GM23338 (cell line): Measurements from ENCODE around the gene ZNF77. TPM values are rescaled to one million over a fixed set of nuclear protein-coding genes. Genes with fewer than 3 reads are reported as not detected.

ENCODE experiments used
- ATAC-seq: fragments of 200-7000 bp; cut with Tn5 transposase; 3 replicates; pipeline ENCODE4 v1.9.1; 2020
- DNase-seq: peaks from one replicate; pipeline ENCODE4 v3.0.0-alpha.2; 2015; ENCODE audit warnings: low spot score
- H2AFZ ChIP-seq: fragments of 200-600 bp; sonication (generic); 2 replicates; pipeline ENCODE4 v1.8.0; 2016; ENCODE audit warnings: antibody characterized with exemption, mild to moderate bottlenecking, moderate library complexity
- H3F3A ChIP-seq: fragments of 200-600 bp; sonication (generic); replicated peaks from 2 replicates; pipeline ENCODE4 v1.8.0; 2017; ENCODE audit warnings: antibody characterized with exemption, mixed run types, low read depth
- H3K27ac ChIP-seq: fragments of 200-600 bp; sonication (generic); 2 replicates; pipeline ENCODE4 v1.6.1; 2016; ENCODE audit warnings: low read depth
- H3K27me3 ChIP-seq: fragments of 200-600 bp; sonication (generic); 2 replicates; pipeline ENCODE4 v1.8.0; 2016; ENCODE audit warnings: mild to moderate bottlenecking, mixed run types, moderate library complexity; ENCODE audit not compliant: insufficient read depth
- H3K36me3 ChIP-seq: fragments of 200-600 bp; sonication (generic); 2 replicates; pipeline ENCODE4 v1.8.0; 2016; ENCODE audit warnings: mild to moderate bottlenecking; ENCODE audit not compliant: insufficient read depth
- H3K4me1 ChIP-seq: fragments of 200-600 bp; sonication (generic); 2 replicates; pipeline ENCODE4 v1.8.0; 2016; ENCODE audit warnings: mild to moderate bottlenecking, moderate library complexity; ENCODE audit not compliant: insufficient read depth
- H3K4me2 ChIP-seq: fragments of 200-600 bp; sonication (generic); 2 replicates; pipeline ENCODE4 v1.7.1; 2017; ENCODE audit warnings: mixed run types
- H3K4me3 ChIP-seq: fragments of 200-600 bp; sonication (generic); 2 replicates; pipeline ENCODE4 v1.6.1; 2016; ENCODE audit warnings: mixed run types
- H3K79me2 ChIP-seq: fragments of 200-600 bp; sonication (generic); replicated peaks from 2 replicates; pipeline ENCODE4 v1.8.0; 2017; ENCODE audit warnings: mild to moderate bottlenecking; ENCODE audit not compliant: insufficient read depth
- H3K9me2 ChIP-seq: fragments of 200-600 bp; sonication (generic); 2 replicates; pipeline ENCODE4 v1.8.0; 2017; ENCODE audit not compliant: insufficient read depth
- H4K20me1 ChIP-seq: fragments of 200-600 bp; sonication (generic); replicated peaks from 2 replicates; pipeline ENCODE4 v1.8.0; 2017; ENCODE audit warnings: mild to moderate bottlenecking; ENCODE audit not compliant: insufficient read depth
- H3K27ac Mint-ChIP-seq: 2 replicates; pipeline ENCODE4 v1.8.0; 2020; ENCODE audit warnings: inconsistent platforms, mild to moderate bottlenecking, moderate library complexity, mixed read lengths
- H3K27me3 Mint-ChIP-seq: 3 replicates; pipeline ENCODE4 v1.8.0; 2022; ENCODE audit warnings: low read depth, mild to moderate bottlenecking, moderate library complexity, mixed read lengths, inconsistent platforms; ENCODE audit not compliant: insufficient read depth, poor library complexity
- H3K36me3 Mint-ChIP-seq: 3 replicates; pipeline ENCODE4 v1.8.0; 2021; ENCODE audit warnings: low read depth, mild to moderate bottlenecking, inconsistent platforms, moderate library complexity, mixed read lengths
- H3K4me1 Mint-ChIP-seq: 3 replicates; pipeline ENCODE4 v1.8.0; 2020; ENCODE audit warnings: mild to moderate bottlenecking, inconsistent platforms, mixed read lengths
- H3K4me3 Mint-ChIP-seq: 3 replicates; pipeline ENCODE4 v1.8.0; 2021; ENCODE audit warnings: moderate library complexity, mild to moderate bottlenecking, inconsistent platforms, mixed read lengths
- H3K9me3 Mint-ChIP-seq: 3 replicates; pipeline ENCODE4 v1.8.0; 2020; ENCODE audit warnings: moderate library complexity, mild to moderate bottlenecking, inconsistent platforms, mixed read lengths
- EZH2 ChIP-seq: fragments of 200-600 bp; sonication (generic); IDR thresholded peaks from one replicate; pipeline ENCODE4 v1.8.0; 2017; ENCODE audit warnings: antibody characterized with exemption, mild to moderate bottlenecking, low read depth; ENCODE audit not compliant: unreplicated experiment
- EZH2phosphoT487 ChIP-seq: fragments of 200-600 bp; sonication (generic); IDR thresholded peaks from one replicate; pipeline ENCODE4 v1.8.1; 2018; ENCODE audit warnings: antibody characterized with exemption; ENCODE audit not compliant: unreplicated experiment
- JUNB ChIP-seq: IDR thresholded peaks from one replicate; pipeline ENCODE4 v1.6.1; 2016; ENCODE audit warnings: antibody characterized with exemption; ENCODE audit not compliant: unreplicated experiment
- NANOG ChIP-seq: IDR thresholded peaks from 2 replicates; pipeline ENCODE4 v1.6.1; 2016; ENCODE audit warnings: antibody characterized with exemption, borderline replicate concordance
- POLR2AphosphoS5 ChIP-seq: IDR thresholded peaks from 2 replicates; pipeline ENCODE4 v1.6.1; 2016; ENCODE audit warnings: antibody characterized with exemption, low read depth
- STAT1 ChIP-seq: IDR thresholded peaks from one replicate; pipeline ENCODE4 v1.6.1; 2016; ENCODE audit warnings: antibody characterized with exemption; ENCODE audit not compliant: unreplicated experiment
- ZNF114 ChIP-seq: fragments of 250-450 bp; sonication (Bioruptor Pico); IDR thresholded peaks from 2 replicates; pipeline ENCODE4 v1.5.0; 2020; ENCODE audit warnings: mild to moderate bottlenecking, moderate library complexity
- ZNF331 ChIP-seq: fragments of 250-450 bp; sonication (Bioruptor Pico); IDR thresholded peaks from 2 replicates; pipeline ENCODE4 v1.5.0; 2020; ENCODE audit warnings: low read depth, mild to moderate bottlenecking, moderate library complexity
- ZNF462 ChIP-seq: fragments of 250-450 bp; sonication (Bioruptor Pico); IDR thresholded peaks from 2 replicates; pipeline ENCODE4 v1.5.0; 2020; ENCODE audit warnings: mild to moderate bottlenecking, moderate library complexity
- polyA plus RNA-seq: library from polyadenylated mRNA; unstranded; fragments of >200 nt; fragmentation: Nextera tagmentation; extraction: Ambion mirVana; gene quantifications from 2 replicates; pipeline ENCODE4 v1.2.1, GENCODE V29; 2016
- total RNA-seq: library from RNA; depleted of rRNA; stranded (reverse); fragments of >200 nt; shearing (Covaris generic); gene quantifications from 2 replicates; pipeline ENCODE4 v1.2.3, GENCODE V29; 2014
- TF ChIP-seq, protein P1 (sequence below), 2 experiments: fragments of 200-600 bp in 1 of 2; sonication (generic) in 1 of 2; conservative IDR thresholded peaks; 2 replicates each; pipeline versions ENCODE4 v1.5.1 to v1.6.1; 2016 to 2017; ENCODE audit warnings: antibody characterized with exemption in 2 of 2, low read depth in 2 of 2, mild to moderate bottlenecking in 2 of 2, moderate library complexity in 1 of 2

The ZNF77 gene
- total and polyA plus RNA-seq, 2 experiments from 2014 or later: 3.3 to 4.5 TPM

GRCh38 chr19:2933490-2933910 lies 11.3 kb downstream of the ZNF77 start:
- H3K4me3 Mint-ChIP-seq: no peak overlapping the region
- peaks cover 1% of the 10 kb centered on the region for H3K27me3 Mint-ChIP-seq
- H3K27ac Mint-ChIP-seq: no peak overlapping the region
- peaks cover 81% of the 10 kb centered on the region for H3K36me3 Mint-ChIP-seq
- H3K4me1 ChIP-seq: no peaks in the 10 kb centered on the region
- H3K4me2 ChIP-seq: no peak overlapping the region
- no peaks in the 10 kb centered on the region for H3K4me1 Mint-ChIP-seq
- H3F3A ChIP-seq: 0 out of 2 replicates have a peak, but pooled peaks cover 4% of the 10 kb centered on the region
- H3K27ac ChIP-seq: no peak overlapping the region
- H3K4me3 ChIP-seq: no peak overlapping the region
- no peak for DNase-seq
- H3K27me3 ChIP-seq: no peaks in the 10 kb centered on the region
- H3K79me2 ChIP-seq: no peaks in the 10 kb centered on the region
- peaks cover 91% of the 10 kb centered on the region for H3K9me3 Mint-ChIP-seq
- H3K9me2 ChIP-seq: no peaks in the 10 kb centered on the region
- H2AFZ ChIP-seq: no peak overlapping the region
- no peak for ATAC-seq
- TF ChIP-seq, protein P1, sequence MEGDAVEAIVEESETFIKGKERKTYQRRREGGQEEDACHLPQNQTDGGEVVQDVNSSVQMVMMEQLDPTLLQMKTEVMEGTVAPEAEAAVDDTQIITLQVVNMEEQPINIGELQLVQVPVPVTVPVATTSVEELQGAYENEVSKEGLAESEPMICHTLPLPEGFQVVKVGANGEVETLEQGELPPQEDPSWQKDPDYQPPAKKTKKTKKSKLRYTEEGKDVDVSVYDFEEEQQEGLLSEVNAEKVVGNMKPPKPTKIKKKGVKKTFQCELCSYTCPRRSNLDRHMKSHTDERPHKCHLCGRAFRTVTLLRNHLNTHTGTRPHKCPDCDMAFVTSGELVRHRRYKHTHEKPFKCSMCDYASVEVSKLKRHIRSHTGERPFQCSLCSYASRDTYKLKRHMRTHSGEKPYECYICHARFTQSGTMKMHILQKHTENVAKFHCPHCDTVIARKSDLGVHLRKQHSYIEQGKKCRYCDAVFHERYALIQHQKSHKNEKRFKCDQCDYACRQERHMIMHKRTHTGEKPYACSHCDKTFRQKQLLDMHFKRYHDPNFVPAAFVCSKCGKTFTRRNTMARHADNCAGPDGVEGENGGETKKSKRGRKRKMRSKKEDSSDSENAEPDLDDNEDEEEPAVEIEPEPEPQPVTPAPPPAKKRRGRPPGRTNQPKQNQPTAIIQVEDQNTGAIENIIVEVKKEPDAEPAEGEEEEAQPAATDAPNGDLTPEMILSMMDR (conservative IDR thresholded peaks at IDR 0.05; ENCODE audit: low read depth in 2 of 2): no peak
- TF ChIP-seq ZNF331 (CRISPR knock-in tag): no peak
- TF ChIP-seq EZH2: no peak
- no peak for TF ChIP-seq STAT1
- TF ChIP-seq NANOG: no peak
- TF ChIP-seq JUNB: no peak
- TF ChIP-seq POLR2AphosphoS5: no peak
- no peak for TF ChIP-seq EZH2phosphoT487
- TF ChIP-seq ZNF462 (CRISPR knock-in tag): no peak
- TF ChIP-seq ZNF114 (CRISPR knock-in tag): no peak
- H4K20me1 ChIP-seq: no peaks in the 10 kb centered on the region
- peaks cover 42% of the 10 kb centered on the region for H3K36me3 ChIP-seq
